HepG2 (cell line): ENCODE results near the gene FBXL22. TPM values are rescaled to one million over a fixed set of nuclear protein-coding genes. Genes with fewer than 3 reads are reported as not detected.

Experiments
- ATAC-seq: fragments of 200-7000 bp; cut with Tn5 transposase; 3 replicates; pipeline ENCODE4 v1.9.1; 2020; ENCODE audit warnings: mild to moderate bottlenecking, moderate library complexity
- BruUV-seq: library from RNA; stranded (reverse); fragments of 400-500 nt; replicated peaks from 2 replicates; lab custom pipeline; 2021; lab: Mats Ljungman, UMichigan
- CTCF ChIA-PET: fragments of 300-600 bp; formaldehyde crosslinking; extraction: SDS; loops from one replicate; lab custom pipeline; 2021; ENCODE audit warnings: low total read pairs, inconsistent platforms, low intra/inter-chr PET ratio; lab: Yijun Ruan, JAX
- POLR2A ChIA-PET: fragments of 350-600 bp; sonication (Branson Sonifier 250); formaldehyde crosslinking; loops from one replicate; lab custom pipeline; 2020; ENCODE audit warnings: antibody characterized with exemption, inconsistent platforms; lab: Yijun Ruan, JAX
- DNase-seq: peaks from one replicate; pipeline ENCODE4 v3.0.0-alpha.2; 2015; ENCODE audit warnings: low spot score
- FAIRE-seq: peaks from 3 replicates; lab custom pipeline; 2011; peaks lifted over from hg19 to GRCh38; lab: Jason Lieb, UNC
- H2AFZ ChIP-seq: one replicate; pipeline ENCODE4 v1.6.1; 2011; ENCODE audit warnings: low read length, inconsistent platforms
- H3K27ac ChIP-seq: fragments of 300-600 bp; 3 replicates; pipeline ENCODE4 v1.8.0; 2011; ENCODE audit warnings: mixed run types, mild to moderate bottlenecking, mixed read lengths, low read length, inconsistent platforms; ENCODE audit not compliant: insufficient read depth; ENCODE audit errors: extremely low read length
- H3K27me3 ChIP-seq, 2 experiments: fragments of 200-600 bp in 1 of 2; 2 replicates in 1 of 2; 3 replicates in 1 of 2; pipeline versions ENCODE4 v1.6.0 to v1.8.0; 2011; ENCODE audit warnings: low read length in 2 of 2, mild to moderate bottlenecking in 2 of 2, moderate library complexity in 2 of 2, inconsistent platforms in 1 of 2; ENCODE audit not compliant: insufficient read depth in 2 of 2, control insufficient read depth in 1 of 2
- H3K36me3 ChIP-seq, 2 experiments: fragments of 200-600 bp in 1 of 2; replicated peaks in 1 of 2; 2 replicates in 1 of 2; 3 replicates in 1 of 2; pipeline versions ENCODE4 v1.5.1 to v1.8.0; 2011; ENCODE audit warnings: low read length in 2 of 2, inconsistent platforms in 1 of 2; ENCODE audit not compliant: insufficient read depth in 2 of 2, control insufficient read depth in 1 of 2
- H3K4me1 ChIP-seq: 2 replicates; pipeline ENCODE4 v1.5.1; 2012; ENCODE audit warnings: low read length, inconsistent platforms; ENCODE audit not compliant: insufficient read depth
- H3K4me2 ChIP-seq: 2 replicates; pipeline ENCODE4 v1.6.0; 2011; ENCODE audit warnings: low read depth, low read length, inconsistent platforms
- H3K4me3 ChIP-seq, 3 experiments: fragments of 200-600 bp in 1 of 3; sonication (generic), shearing (Covaris generic) in 1 of 3; replicated peaks in 1 of 3; 2 replicates each; pipeline ENCODE4 v1.5.1; 2011 to 2016; ENCODE audit warnings: low read length in 3 of 3, inconsistent platforms in 2 of 3, low read depth in 2 of 3, mild to moderate bottlenecking in 2 of 3, control low read depth in 1 of 3, mixed read lengths in 1 of 3; ENCODE audit not compliant: insufficient read depth in 1 of 3
- H3K79me2 ChIP-seq: one replicate; pipeline ENCODE4 v1.6.1; 2011; ENCODE audit warnings: low read length, inconsistent platforms; ENCODE audit not compliant: insufficient read depth
- H3K9ac ChIP-seq: 2 replicates; pipeline ENCODE4 v1.6.0; 2011; ENCODE audit warnings: mild to moderate bottlenecking, low read depth, low read length, inconsistent platforms; ENCODE audit not compliant: insufficient read depth
- H3K9me3 ChIP-seq: 2 replicates; pipeline ENCODE4 v1.5.1; 2012; ENCODE audit warnings: mild to moderate bottlenecking, low read length
- H4K20me1 ChIP-seq: 2 replicates; pipeline ENCODE4 v1.6.0; 2011; ENCODE audit warnings: inconsistent platforms, mild to moderate bottlenecking, low read length, moderate library complexity; ENCODE audit not compliant: insufficient read depth
- KAT8 ChIP-seq: IDR thresholded peaks from 2 replicates; pipeline ENCODE4 v1.6.1; 2016; ENCODE audit warnings: missing genetic modification reagents, missing compliant biosample characterization
- KLF16 ChIP-seq, 2 experiments: sonication (generic) in 1 of 2; formaldehyde crosslinking in 1 of 2; IDR thresholded peaks; 2 replicates each; pipeline versions ENCODE4 v1.6.1 to v1.8.0; 2016 to 2023; ENCODE audit warnings: missing genetic modification reagents in 2 of 2, missing compliant biosample characterization in 1 of 2
- MAFG ChIP-seq: sonication (generic); formaldehyde crosslinking; IDR thresholded peaks from 2 replicates; pipeline ENCODE4 v1.5.1; 2020; ENCODE audit warnings: mild to moderate bottlenecking, missing genetic modification reagents
- MIER2 ChIP-seq: IDR thresholded peaks from 2 replicates; pipeline ENCODE4 v1.6.1; 2016; ENCODE audit warnings: missing biosample characterization, missing genetic modification reagents
- PAX8 ChIP-seq: sonication (generic); formaldehyde crosslinking; IDR thresholded peaks from 2 replicates; pipeline ENCODE4 v1.8.0; 2022; ENCODE audit warnings: mild to moderate bottlenecking, missing genetic modification reagents, borderline replicate concordance
- RBM22 ChIP-seq: fragments of 200-400 bp; formaldehyde crosslinking; optimal IDR thresholded peaks from 2 replicates; pipeline ENCODE3; 2017; ENCODE audit warnings: mild to moderate bottlenecking, low read length, moderate library complexity
- SYNCRIP ChIP-seq: fragments of 200-400 bp; formaldehyde crosslinking; IDR thresholded peaks from 2 replicates; pipeline ENCODE4 v1.6.1; 2018; ENCODE audit warnings: mild to moderate bottlenecking, low read depth, low read length; ENCODE audit not compliant: insufficient read depth
- THYN1 ChIP-seq: sonication (generic); formaldehyde crosslinking; IDR thresholded peaks from 2 replicates; pipeline ENCODE4 v1.8.1; 2023; ENCODE audit warnings: low read depth, mild to moderate bottlenecking, moderate library complexity, missing genetic modification reagents, borderline replicate concordance
- ZBTB7A ChIP-seq: sonication (generic); formaldehyde crosslinking; IDR thresholded peaks from 2 replicates; pipeline ENCODE4 v1.8.0; 2022; ENCODE audit warnings: mild to moderate bottlenecking, missing genetic modification reagents
- WGBS: methylation state at CpG from one replicate; pipeline ENCODE4 v1.1.6; 2017; ENCODE audit warnings: low lambda C conversion rate; 5-methylcytosine and 5-hydroxymethylcytosine counted together
- in situ Hi-C: cut with HindIII; loops from 2 replicates; pipeline ENCODE4 v1.10.0; 2017; ENCODE audit warnings: low pct_unique_long_range_greater_than_20kb; ENCODE audit not compliant: extremely low pct_ligation_motif_present
- intact Hi-C: fragments of 100-400 bp; cut with micrococcal nuclease; formaldehyde crosslinking; loops from one replicate; pipeline ENCODE4 v1.10.0; 2022; ENCODE audit not compliant: unreplicated experiment
- polyA plus RNA-seq, 8 experiments: library from polyadenylated mRNA; depleted of rRNA in 3 of 8; stranded (reverse) in 7 of 8; unstranded in 1 of 8; fragments of >200 nt; fragmentation: Illumina TruSeq in 4 of 8; extraction: Trizol in 4 of 8; gene quantifications; 2 replicates each; pipeline versions ENCODE4 v1.2.1 to v1.2.3, GENCODE V29; 2011 to 2016; ENCODE audit warnings: low read depth in 4 of 8, missing spikeins in 1 of 8, mixed read lengths in 1 of 8; ENCODE audit not compliant: insufficient read depth in 1 of 8
- total RNA-seq, 5 experiments: library from RNA; depleted of rRNA; stranded (reverse); fragments of >200 nt; fragmentation: Illumina TruSeq; extraction: Trizol; gene quantifications; 2 replicates each; pipeline ENCODE4 v1.2.3, GENCODE V29; 2016; ENCODE audit warnings: low read depth in 1 of 5
- TF ChIP-seq, protein P1 (sequence below): sonication (generic); formaldehyde crosslinking; IDR thresholded peaks from 2 replicates; pipeline ENCODE4 v1.4.0; 2020; ENCODE audit warnings: missing genetic modification reagents
- TF ChIP-seq, protein P2 (sequence below): sonication (generic); formaldehyde crosslinking; IDR thresholded peaks from 2 replicates; pipeline ENCODE4 v1.8.0; 2022; ENCODE audit warnings: mild to moderate bottlenecking, missing genetic modification reagents, borderline replicate concordance

FBXL22 gene
- total and polyA plus RNA-seq, 2 of the 13 experiments (the other 11 are each of a cell fraction or from before 2014, with no cell fraction given): 0.15 to 0.33 TPM

DNA sequence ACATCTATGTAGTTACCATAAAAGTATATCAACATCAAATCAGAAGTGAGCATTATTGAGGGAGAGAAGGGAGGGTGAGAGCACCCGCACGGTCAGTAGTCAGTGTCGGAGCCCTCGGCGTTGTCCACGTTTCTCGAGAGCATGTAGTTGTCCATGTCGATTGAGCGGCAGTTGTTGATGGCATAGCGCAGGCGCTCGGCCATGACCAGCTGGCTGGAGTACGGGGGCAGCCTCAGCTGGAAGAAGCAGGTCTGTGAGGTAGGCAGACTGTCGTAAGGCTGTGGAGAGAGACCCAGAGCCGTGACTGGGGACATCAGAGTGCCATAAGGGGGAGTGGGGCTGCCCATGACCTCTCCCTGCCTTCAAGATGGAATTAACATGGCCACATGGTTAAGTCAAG, 11.8 kb downstream of the FBXL22 start:
- 97% methylated on average over 15 of the region's 15 CpGs for WGBS
- in situ Hi-C loops (no loop called here), intact Hi-C loops (no loop called here)
- H3K27ac ChIP-seq: no peak overlapping the region
- H4K20me1 ChIP-seq: no peaks in the 10 kb centered on the region
- peaks cover 2 to 25% of the 10 kb centered on the region in 2 experiments; a peak in 4 of 5 replicates for H3K36me3 ChIP-seq
- no peak overlapping the region for H3K4me2 ChIP-seq
- TF ChIP-seq, protein P1, sequence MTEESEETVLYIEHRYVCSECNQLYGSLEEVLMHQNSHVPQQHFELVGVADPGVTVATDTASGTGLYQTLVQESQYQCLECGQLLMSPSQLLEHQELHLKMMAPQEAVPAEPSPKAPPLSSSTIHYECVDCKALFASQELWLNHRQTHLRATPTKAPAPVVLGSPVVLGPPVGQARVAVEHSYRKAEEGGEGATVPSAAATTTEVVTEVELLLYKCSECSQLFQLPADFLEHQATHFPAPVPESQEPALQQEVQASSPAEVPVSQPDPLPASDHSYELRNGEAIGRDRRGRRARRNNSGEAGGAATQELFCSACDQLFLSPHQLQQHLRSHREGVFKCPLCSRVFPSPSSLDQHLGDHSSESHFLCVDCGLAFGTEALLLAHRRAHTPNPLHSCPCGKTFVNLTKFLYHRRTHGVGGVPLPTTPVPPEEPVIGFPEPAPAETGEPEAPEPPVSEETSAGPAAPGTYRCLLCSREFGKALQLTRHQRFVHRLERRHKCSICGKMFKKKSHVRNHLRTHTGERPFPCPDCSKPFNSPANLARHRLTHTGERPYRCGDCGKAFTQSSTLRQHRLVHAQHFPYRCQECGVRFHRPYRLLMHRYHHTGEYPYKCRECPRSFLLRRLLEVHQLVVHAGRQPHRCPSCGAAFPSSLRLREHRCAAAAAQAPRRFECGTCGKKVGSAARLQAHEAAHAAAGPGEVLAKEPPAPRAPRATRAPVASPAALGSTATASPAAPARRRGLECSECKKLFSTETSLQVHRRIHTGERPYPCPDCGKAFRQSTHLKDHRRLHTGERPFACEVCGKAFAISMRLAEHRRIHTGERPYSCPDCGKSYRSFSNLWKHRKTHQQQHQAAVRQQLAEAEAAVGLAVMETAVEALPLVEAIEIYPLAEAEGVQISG (CRISPR knock-in tag): no peak
- TF ChIP-seq MAFG: no peak
- TF ChIP-seq ZBTB7A (CRISPR knock-in tag): no peak
- TF ChIP-seq THYN1 (CRISPR knock-in tag): no peak
- no peak for TF ChIP-seq SYNCRIP
- TF ChIP-seq, protein P2, sequence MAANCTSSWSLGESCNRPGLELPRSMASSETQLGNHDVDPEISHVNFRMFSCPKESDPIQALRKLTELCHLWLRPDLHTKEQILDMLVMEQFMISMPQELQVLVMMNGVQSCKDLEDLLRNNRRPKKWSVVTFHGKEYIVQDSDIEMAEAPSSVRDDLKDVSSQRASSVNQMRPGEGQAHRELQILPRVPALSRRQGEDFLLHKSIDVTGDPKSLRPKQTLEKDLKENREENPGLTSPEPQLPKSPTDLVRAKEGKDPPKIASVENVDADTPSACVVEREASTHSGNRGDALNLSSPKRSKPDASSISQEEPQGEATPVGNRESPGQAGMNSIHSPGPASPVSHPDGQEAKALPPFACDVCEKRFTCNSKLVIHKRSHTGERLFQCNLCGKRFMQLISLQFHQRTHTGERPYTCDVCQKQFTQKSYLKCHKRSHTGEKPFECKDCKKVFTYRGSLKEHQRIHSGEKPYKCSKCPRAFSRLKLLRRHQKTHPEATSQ (CRISPR knock-in tag): no peak
- no peak for TF ChIP-seq MIER2 (CRISPR knock-in tag)
- no peak for TF ChIP-seq KAT8 (CRISPR knock-in tag)
- no peak for TF ChIP-seq PAX8 (CRISPR knock-in tag)
- TF ChIP-seq RBM22: no peak
- TF ChIP-seq KLF16 (CRISPR knock-in tag; IDR thresholded peaks at IDR 0.05): no peak
- ChIA-PET POLR2A (no interaction called here), CTCF (no interaction called here)
- DNase-seq: no peak
- H3K4me1 ChIP-seq: peaks cover 21% of the 10 kb centered on the region
- no peaks in the 10 kb centered on the region for H3K27me3 ChIP-seq
- no peak overlapping the region for H2AFZ ChIP-seq
- H3K79me2 ChIP-seq: no peaks in the 10 kb centered on the region
- no peak for ATAC-seq
- no peak for FAIRE-seq
- no peak overlapping the region for H3K4me3 ChIP-seq
- no peak overlapping the region for H3K9ac ChIP-seq
- no peaks in the 10 kb centered on the region for H3K9me3 ChIP-seq
- BruUV-seq: no TSS peak
